Natural killer cell (primary cell): ENCODE measurements around the gene HBEGF. TPM values are rescaled to one million over a fixed set of nuclear protein-coding genes. Genes with fewer than 3 reads are reported as not detected.

Experiments used
- ATAC-seq, 3 donors: fragments of 150-1000 bp in 2 of 3; fragments of 200-7000 bp in 1 of 3; cut with Tn5 transposase; 1 replicate in 1 of 3; 2 replicates in 2 of 3; pipeline ENCODE4 v1.10.0; 2021; ENCODE audit warnings: mild to moderate bottlenecking in 2 of 3, moderate library complexity in 2 of 3
- DNase-seq, 2 donors: peaks; one replicate each; pipeline versions ENCODE4 v3.0.0 to v3.0.0-alpha.2; 2013 to 2021; ENCODE audit warnings: mixed read lengths in 1 of 2
- H3K27ac ChIP-seq: one replicate; pipeline ENCODE4 v1.5.1; 2013; ENCODE audit warnings: mild to moderate bottlenecking, low read length
- H3K27me3 ChIP-seq: one replicate; pipeline ENCODE4 v1.6.1; 2013; ENCODE audit warnings: low read length; ENCODE audit not compliant: control insufficient read depth, insufficient read depth
- H3K36me3 ChIP-seq: one replicate; pipeline ENCODE4 v1.6.1; 2013; ENCODE audit warnings: low read length; ENCODE audit not compliant: control insufficient read depth, insufficient read depth
- H3K4me1 ChIP-seq: one replicate; pipeline ENCODE4 v1.6.1; 2013; ENCODE audit warnings: low read length; ENCODE audit not compliant: control insufficient read depth, insufficient read depth
- H3K4me3 ChIP-seq: one replicate; pipeline ENCODE4 v1.5.1; 2013; ENCODE audit warnings: low read length
- H3K9me3 ChIP-seq: one replicate; pipeline ENCODE4 v1.6.1; 2013; ENCODE audit warnings: low read length; ENCODE audit not compliant: control insufficient read depth, insufficient read depth
- H3K27ac Mint-ChIP-seq, 2 donors: one replicate each; pipeline ENCODE4 v1.8.0; 2022; ENCODE audit warnings: mild to moderate bottlenecking in 2 of 2, mixed read lengths in 2 of 2, moderate library complexity in 1 of 2
- H3K27me3 Mint-ChIP-seq, 2 donors: one replicate each; pipeline ENCODE4 v1.8.0; 2022; ENCODE audit warnings: low read depth in 2 of 2, mixed read lengths in 2 of 2
- H3K36me3 Mint-ChIP-seq: one replicate; pipeline ENCODE4 v1.8.0; 2022; ENCODE audit warnings: mixed read lengths
- H3K4me1 Mint-ChIP-seq, 2 donors: one replicate each; pipeline ENCODE4 v1.8.0; 2022; ENCODE audit warnings: mixed read lengths in 2 of 2
- H3K4me3 Mint-ChIP-seq: one replicate; pipeline ENCODE4 v1.8.0; 2022; ENCODE audit warnings: mild to moderate bottlenecking, moderate library complexity, mixed read lengths
- H3K9me3 Mint-ChIP-seq, 2 donors: one replicate each; pipeline ENCODE4 v1.8.0; 2022; ENCODE audit warnings: mixed read lengths in 2 of 2
- WGBS: methylation state at CpG from one replicate; pipeline ENCODE4 v1.1.7; 2013; ENCODE audit warnings: missing lambda C conversion rate; ENCODE audit not compliant: insufficient coverage; 5-methylcytosine and 5-hydroxymethylcytosine counted together
- intact Hi-C: fragments of 100-400 bp; cut with micrococcal nuclease; formaldehyde crosslinking; loops from one replicate; pipeline ENCODE4 v1.14.2; 2022
- total RNA-seq, 4 donors: library from RNA; stranded (reverse); fragments of 120-200 nt in 1 of 4; gene quantifications; one replicate each; pipeline versions ENCODE4 v1.2.3 to v1.2.4, GENCODE V29; 2013 to 2022
- TF ChIP-seq, protein P1 (sequence below): fragments of 200-600 bp; IDR thresholded peaks from one replicate; pipeline ENCODE4 v1.8.0; 2022; ENCODE audit warnings: antibody characterized with exemption

HBEGF gene
- total RNA-seq, 3 donors from 2014 or later (not counting 1 experiment from before 2014, with no cell fraction given) = 5.1 to 9.9 (median 7.8) TPM

DNA sequence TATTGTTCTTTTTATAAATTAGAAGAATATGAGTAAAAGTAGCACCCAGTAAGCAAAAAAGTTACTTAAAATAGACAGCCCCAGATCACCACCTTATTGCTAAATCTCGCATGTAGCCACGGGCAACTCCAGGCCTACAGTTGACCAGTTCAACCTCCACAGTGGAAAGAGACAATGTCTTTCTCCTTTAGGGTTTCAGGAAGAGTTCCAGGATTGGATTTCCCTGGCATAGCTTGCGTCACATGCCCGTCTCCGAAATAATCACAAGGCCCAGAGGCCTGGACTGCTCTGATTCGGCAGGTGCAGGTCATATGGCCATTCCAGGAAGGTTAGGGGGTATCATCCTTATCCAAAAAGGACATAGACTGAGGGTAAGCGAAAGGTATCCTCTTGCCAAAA is 33.6 kb downstream of the HBEGF start:
- Mint-ChIP-seq H3K27me3 (peaks cover 20 to 26% of the 10 kb centered on the region in 2 donors), H3K9me3 (no peaks in the 10 kb centered on the region), H3K36me3 (no peaks in the 10 kb centered on the region), H3K4me1 (no peaks in the 10 kb centered on the region), H3K27ac (no peak overlapping the region), H3K4me3 (no peak overlapping the region)
- intact Hi-C loops = no loop called here
- DNase-seq = no peak
- Histone ChIP-seq H3K27ac (no peak overlapping the region), H3K9me3 (no peaks in the 10 kb centered on the region), H3K4me1 (no peaks in the 10 kb centered on the region), H3K4me3 (no peak overlapping the region), H3K27me3 (no peaks in the 10 kb centered on the region), H3K36me3 (no peaks in the 10 kb centered on the region)
- no peak for ATAC-seq
- TF ChIP-seq, protein P1, sequence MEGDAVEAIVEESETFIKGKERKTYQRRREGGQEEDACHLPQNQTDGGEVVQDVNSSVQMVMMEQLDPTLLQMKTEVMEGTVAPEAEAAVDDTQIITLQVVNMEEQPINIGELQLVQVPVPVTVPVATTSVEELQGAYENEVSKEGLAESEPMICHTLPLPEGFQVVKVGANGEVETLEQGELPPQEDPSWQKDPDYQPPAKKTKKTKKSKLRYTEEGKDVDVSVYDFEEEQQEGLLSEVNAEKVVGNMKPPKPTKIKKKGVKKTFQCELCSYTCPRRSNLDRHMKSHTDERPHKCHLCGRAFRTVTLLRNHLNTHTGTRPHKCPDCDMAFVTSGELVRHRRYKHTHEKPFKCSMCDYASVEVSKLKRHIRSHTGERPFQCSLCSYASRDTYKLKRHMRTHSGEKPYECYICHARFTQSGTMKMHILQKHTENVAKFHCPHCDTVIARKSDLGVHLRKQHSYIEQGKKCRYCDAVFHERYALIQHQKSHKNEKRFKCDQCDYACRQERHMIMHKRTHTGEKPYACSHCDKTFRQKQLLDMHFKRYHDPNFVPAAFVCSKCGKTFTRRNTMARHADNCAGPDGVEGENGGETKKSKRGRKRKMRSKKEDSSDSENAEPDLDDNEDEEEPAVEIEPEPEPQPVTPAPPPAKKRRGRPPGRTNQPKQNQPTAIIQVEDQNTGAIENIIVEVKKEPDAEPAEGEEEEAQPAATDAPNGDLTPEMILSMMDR = no peak
- 87% methylated on average over 6 of the region's 7 CpGs for WGBS

DNA sequence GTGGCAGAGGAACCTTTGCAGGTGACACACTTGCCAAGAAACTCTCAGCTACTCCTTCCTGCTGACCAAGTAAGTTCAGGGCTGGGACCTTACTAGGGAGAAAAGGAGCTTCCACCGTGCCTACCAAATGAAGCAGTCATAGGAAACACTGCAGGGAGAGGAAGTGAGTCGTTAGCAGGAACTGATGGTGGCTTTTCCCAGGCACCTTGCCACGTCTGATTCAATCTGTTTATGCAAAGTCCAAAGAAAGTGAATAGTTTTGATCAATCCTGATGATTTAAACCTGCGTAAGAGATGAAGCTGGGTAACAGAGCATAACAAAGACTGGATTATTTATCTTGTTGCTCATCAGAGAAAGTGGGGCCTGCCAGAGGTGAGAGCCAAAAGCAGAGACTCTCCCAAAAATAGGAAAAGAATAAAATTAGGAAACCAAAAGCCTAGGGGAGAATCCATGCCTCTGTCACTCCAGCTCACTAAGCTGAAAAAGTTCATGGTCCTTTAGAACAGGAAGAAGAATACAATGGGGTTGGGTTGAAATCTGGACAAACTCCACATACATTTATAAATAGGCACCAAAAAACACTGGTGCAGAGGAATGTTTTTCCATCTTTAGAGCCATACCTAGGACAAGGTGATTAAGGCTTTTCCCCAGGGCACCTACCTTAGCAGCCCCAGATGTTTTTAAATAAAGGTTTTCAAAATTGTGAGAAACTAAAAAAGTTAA is 34.2 kb downstream of the HBEGF start:
- Mint-ChIP-seq H3K9me3 (no peaks in the 10 kb centered on the region), H3K27me3 (peaks cover 20 to 26% of the 10 kb centered on the region in 2 donors), H3K27ac (no peak overlapping the region), H3K4me1 (no peaks in the 10 kb centered on the region), H3K36me3 (no peaks in the 10 kb centered on the region), H3K4me3 (no peak overlapping the region)
- Histone ChIP-seq H3K27ac (no peak overlapping the region), H3K36me3 (no peaks in the 10 kb centered on the region), H3K9me3 (no peaks in the 10 kb centered on the region), H3K4me1 (no peaks in the 10 kb centered on the region), H3K27me3 (no peaks in the 10 kb centered on the region), H3K4me3 (no peak overlapping the region)
- intact Hi-C loops = no loop called here
- TF ChIP-seq, protein P1 = no peak
- DNase-seq (no peak), ATAC-seq (no peak)
- 28% methylated on average over 4 of the region's 4 CpGs for WGBS

DNA sequence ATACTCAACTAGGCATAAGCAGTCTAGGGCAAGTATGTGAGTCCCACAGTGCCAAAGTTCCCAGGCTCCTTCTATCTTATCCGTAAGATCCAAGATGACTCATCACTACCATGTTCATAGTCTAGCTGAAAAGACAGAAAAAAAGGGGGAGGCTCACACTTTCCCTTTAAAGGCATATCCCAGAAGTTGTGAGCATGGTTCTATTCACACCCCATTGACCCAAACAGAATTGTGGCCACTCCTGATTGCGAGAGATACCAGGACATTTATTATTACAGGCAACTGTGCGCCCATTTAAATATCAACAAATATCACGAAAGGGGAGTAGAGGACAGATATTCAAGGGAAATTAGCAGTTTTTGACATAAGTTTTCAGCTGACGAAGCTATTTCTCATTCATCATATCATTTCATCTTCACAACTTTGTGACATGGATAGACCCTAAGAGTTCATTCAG is 35.4 kb downstream of the HBEGF start:
- Mint-ChIP-seq H3K27ac (no peak overlapping the region), H3K4me3 (no peak overlapping the region), H3K27me3 (peaks cover 25 to 29% of the 10 kb centered on the region in 2 donors), H3K36me3 (no peaks in the 10 kb centered on the region), H3K4me1 (no peaks in the 10 kb centered on the region), H3K9me3 (no peaks in the 10 kb centered on the region)
- no peaks in the 10 kb centered on the region for H3K9me3 ChIP-seq
- no peaks in the 10 kb centered on the region for H3K36me3 ChIP-seq
- TF ChIP-seq, protein P1 = no peak
- ATAC-seq (no peak), DNase-seq (no peak)
- H3K4me1 ChIP-seq = no peaks in the 10 kb centered on the region
- no peak overlapping the region for H3K27ac ChIP-seq
- 90% methylated on average over 3 of the region's 5 CpGs for WGBS
- no peaks in the 10 kb centered on the region for H3K27me3 ChIP-seq
- no peak overlapping the region for H3K4me3 ChIP-seq
- intact Hi-C loops = no loop called here

DNA sequence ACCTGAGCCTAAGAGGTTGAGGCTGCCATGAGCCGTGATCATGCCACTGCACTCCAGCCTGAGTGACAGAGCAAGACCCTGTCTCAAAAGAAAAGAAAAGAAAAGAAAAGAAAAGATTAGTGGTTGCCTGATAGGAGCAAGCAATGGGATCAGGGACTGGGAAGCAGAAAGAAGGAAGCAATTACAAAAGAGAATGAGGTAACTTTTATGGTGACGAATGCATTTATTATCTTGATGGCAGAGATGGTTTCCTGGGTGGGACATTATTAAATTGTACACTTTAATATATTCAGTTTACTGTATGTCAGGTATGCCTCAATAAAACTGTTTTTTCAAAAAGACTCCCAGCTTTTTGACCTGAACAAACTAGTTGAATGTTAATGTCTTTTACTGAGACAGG is 36.0 kb downstream of the HBEGF start:
- Histone ChIP-seq H3K36me3 (no peaks in the 10 kb centered on the region), H3K9me3 (no peaks in the 10 kb centered on the region), H3K4me3 (no peak overlapping the region), H3K27me3 (no peaks in the 10 kb centered on the region), H3K4me1 (no peaks in the 10 kb centered on the region), H3K27ac (no peak overlapping the region)
- no peak overlapping the region for H3K4me3 Mint-ChIP-seq
- 93% methylated on average over 2 of the region's 2 CpGs for WGBS
- H3K27ac Mint-ChIP-seq = no peak overlapping the region
- intact Hi-C loops = no loop called here
- H3K36me3 Mint-ChIP-seq = no peaks in the 10 kb centered on the region
- no peaks in the 10 kb centered on the region for H3K9me3 Mint-ChIP-seq
- H3K27me3 Mint-ChIP-seq = peaks cover 26 to 33% of the 10 kb centered on the region in 2 donors
- ATAC-seq (no peak), DNase-seq (no peak)
- no peaks in the 10 kb centered on the region for H3K4me1 Mint-ChIP-seq
- TF ChIP-seq, protein P1 = no peak
